GM04503 (cell line): Measurements from ENCODE around the gene FBXL13.
"Not testable (repeated sequence)": the region's sequence is repeated elsewhere in the genome, so short reads cannot be mapped to it uniquely, and the experiment has no call there.

ENCODE experiments used
- DNase-seq: peaks from one replicate; pipeline ENCODE4 v3.0.0-alpha.2; 2012; ENCODE audit warnings: low read depth

FBXL13 gene

GRCh38 chr7:103023578-103023977 is 51.0 kb downstream of the FBXL13 start:
- not testable (repeated sequence) for DNase-seq

DNA sequence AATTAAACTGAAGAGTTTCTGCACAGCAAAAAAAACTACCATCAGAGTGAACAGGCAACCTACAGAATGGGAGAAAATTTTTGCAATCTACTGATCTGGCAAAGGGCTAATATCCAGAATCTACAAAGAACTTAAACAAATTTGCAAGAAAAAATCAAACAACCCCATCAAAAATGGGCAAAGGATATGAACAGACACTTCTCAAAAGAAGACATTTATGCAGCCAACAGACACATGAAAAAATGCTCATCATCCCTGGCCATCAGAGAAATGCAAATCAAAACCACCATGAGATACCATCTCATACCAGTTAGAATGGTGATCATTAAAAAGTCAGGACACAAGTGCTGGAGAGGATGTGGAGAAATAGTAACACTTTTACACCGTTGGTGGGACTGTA is 53.1 kb downstream of the FBXL13 start:
- DNase-seq, result not testable (repeated sequence)

- DNase-seq, result not testable (repeated sequence)
These were observed 53.7 kb downstream of the FBXL13 start for GRCh38 chr7:103020876-103021275.

DNA sequence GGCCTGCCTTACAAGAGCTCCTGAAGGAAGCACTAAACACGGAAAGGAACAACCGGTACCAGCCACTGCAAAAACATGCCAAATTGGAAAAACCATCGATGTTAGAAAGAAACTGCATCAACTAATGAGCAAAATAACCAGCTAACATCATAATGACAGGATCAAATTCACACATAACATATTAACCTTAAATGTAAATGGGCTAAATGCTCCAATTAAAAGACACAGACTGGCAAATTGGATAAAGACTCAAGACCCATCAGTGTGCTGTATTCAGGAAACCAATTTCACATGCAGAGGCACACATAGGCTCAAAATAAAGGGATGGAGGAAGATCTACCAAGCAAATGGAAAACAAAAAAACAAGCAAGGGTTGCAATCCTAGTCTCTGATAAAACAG is 56.3 kb downstream of the FBXL13 start:
- DNase-seq, result not testable (repeated sequence)

- no peak for DNase-seq
These were observed 62.9 kb downstream of the FBXL13 start for GRCh38 chr7:103011650-103012049.

DNA sequence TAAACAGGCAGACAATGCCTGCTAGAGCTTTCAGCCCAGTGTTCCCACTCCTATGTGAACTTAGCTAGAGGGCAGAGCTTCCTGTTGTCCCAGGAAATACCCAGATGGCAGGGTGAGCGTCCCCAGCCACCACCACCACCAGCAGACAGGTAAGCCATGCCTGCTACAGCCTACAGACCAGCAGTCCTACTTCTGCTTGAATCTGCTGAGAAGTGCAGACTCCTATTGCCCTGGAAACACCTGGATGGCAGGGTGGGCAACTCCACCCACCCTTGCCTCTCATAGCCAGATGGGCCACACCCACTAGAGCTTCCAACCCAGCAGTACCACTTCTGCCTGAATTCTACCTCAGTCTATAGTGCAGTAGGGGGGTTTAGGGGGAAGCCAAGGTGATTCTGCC is 64.4 kb downstream of the FBXL13 start:
- DNase-seq, result no peak

DNA sequence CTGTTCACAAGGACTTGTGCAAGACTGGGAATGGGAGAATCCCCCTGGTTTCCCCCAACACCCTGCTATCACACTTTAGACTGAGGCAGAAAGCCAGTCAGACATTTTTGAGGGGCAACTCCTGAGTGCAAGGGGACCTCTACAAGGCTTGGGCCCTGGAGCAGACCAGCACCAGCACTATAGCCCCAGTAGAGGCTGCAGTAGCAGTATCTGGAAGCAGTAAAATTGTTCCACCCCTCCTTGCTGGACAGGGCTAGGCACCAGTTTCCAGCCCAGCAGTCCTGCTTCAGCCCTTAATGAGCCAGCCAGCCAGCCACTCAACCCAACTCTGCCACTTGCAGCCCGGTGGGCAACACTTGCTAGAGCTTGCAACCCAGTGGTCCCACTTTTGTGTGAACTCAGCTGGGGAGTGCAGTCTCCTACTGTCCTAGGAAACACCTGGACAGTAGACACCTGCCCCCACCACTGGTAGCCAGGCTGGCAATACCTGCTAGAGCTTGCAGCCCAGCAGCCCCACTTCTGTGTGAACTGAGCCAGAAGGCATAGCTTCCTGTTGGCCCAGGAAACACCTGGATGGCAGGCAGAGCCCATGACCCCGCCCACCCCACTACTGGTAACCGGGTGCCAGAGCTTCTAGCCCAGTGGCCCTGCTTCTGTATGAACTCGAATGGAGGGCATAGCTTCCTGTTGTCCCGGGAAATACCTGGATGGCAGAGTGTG is 65.0 kb downstream of the FBXL13 start:
- no peak for DNase-seq

DNA sequence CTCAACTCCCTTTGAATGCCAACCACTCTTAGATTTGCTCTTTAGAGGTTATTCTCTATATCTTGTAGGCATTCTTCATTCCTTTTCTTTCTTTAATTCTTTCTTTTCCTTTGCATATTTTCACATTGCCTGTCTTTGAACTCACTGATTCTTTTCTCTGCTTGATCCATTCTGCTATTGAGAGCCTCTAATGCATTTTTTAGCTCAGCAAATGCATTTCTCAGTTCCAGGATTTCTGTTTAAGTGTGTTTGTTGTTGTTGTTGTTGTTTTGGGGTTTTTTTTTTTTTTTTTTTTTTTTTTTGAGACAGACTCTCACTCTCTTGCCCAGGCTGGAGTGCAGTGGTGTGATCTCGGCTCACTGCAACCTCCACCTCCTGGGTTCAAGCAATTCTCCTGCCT is 71.6 kb downstream of the FBXL13 start:
- no peak for DNase-seq

GRCh38 chr7:103001210-103001609 is 73.4 kb downstream of the FBXL13 start:
- no peak for DNase-seq

GRCh38 chr7:102996957-102997356 is 77.6 kb downstream of the FBXL13 start:
- DNase-seq, result no peak

DNA sequence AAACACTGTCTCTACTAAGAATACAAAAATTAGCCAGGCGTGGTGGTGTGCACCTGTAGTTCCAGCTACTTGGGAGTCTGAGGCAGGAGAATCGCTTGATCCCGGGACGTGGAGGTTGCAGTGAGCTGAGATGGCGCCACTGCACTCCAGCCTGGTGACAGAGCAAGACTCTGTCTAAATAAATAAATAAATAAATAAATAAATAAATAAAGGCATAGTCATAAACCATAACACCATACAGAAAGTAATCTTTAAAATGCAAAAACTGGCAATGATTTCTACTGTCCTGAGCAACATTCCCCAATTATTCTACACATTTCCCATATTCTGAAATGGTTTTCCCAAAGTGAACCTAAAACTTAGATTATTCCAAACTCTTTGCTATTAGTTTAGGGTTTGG is 79.0 kb downstream of the FBXL13 start:
- DNase-seq, result not testable (repeated sequence)

DNA sequence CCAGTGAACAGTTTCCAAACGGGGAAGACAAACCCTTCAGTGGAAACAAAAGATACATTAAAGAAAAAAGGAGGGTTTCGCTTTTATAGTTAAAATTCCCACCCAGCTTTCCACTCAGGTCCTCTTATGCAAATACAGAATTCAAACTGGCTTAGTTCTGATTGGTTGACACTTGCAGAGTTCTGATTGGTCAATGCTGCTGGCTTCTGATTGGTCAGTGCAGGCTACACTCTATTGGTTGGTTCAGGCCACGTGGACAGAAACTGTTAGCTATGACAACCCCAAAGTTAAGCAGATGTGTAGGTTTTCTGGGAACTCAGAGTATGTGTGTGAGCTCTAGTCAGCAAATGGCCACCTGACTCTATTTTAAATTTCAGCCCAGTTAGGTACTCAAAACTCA is 80.0 kb downstream of the FBXL13 start:
- DNase-seq, result no peak

- DNase-seq, result no peak
These were observed 80.9 kb downstream of the FBXL13 start for GRCh38 chr7:102993718-102994029.

DNA sequence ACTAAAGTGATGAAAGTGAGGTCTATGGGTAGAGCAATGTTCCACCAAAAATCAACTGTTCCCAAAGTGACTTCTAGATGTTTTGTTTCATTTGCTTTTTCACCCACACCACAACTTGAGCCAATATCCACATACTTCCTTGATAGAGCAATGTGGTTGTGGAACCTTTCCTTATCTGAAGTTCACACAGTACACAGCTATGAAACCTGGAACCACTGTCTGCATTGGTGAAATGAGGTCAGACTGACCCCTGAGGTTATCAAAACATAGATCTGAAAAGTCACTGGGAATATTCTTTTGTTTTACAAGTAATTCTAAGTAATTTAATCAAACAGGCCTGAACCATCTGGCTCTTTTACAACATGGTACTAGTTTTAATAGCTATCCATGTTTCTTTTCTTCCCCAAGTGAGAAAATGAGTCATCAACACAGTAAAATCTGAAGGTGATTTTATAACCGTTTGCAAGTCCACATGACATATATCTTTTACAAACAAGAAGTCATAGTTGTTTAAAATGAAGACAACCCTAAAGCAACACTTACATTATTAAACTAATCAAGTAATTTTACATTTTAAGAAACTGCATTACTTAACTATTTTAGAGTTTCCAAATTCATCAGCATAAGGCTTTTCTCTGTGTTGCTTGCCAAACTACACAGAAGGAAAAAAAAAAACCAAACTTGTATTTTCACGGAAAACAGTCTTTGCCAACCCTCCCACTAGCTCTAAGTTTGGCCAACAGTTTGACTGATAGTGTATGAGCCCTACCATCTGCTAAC is 81.5 kb downstream of the FBXL13 start:
- DNase-seq, result peak; percentile 39

- DNase-seq, result no peak
These were observed 82.1 kb downstream of the FBXL13 start for GRCh38 chr7:102992509-102992937.

DNA sequence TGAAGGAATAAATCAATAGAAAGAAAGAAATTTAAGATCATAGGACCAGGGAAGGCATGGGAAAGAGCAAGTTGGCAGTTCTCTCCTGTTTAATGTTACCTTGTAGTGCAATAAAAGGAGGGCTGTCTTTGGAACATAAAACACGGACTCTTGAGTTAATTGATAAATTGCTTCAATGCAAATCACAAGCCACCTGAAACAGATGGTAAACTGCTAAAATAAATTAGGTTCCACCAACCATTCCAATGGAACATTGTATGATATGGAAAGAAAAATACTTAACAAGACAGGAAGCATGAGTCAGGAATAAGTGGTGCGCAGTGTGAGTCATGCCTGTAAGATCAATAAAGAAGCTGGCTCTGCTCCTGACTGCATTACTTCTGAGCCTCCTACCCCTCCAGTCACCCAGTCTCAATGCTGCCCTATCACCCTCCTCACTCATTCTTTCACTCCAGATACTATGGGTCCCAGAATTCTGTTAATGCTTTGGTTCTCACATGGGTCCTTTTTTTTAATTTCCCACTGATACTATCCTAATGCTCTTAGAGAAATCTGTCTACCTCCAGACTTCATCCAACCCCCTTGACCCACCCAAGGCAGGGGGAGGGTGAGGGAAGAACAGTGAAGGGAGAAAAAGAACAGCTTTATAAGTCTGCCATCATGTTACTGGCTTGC is 82.9 kb downstream of the FBXL13 start:
- DNase-seq, result peak; percentile 60

DNA sequence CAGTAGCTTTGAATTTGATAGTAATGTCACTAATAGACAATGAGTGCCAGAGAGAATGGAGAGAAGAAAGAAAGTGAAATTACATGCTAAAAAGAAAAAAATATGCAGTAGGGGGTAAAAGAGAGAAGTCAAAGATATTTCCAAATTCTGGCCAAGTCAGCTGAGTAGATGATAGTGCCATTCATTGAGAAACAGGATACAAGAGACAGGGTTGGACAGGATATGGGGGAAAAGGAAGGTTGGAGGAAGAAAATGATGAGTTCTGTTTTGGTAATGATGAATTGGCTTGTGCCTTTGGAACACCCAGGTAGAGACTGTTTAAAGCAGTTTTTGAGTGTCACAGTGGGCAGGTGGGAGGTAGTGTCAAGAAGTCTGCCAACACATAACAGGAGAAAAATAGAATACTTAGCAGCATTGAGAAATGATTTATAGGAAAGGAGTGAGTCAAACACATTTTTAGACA is 83.5 kb downstream of the FBXL13 start:
- DNase-seq, result no peak

GRCh38 chr7:102990642-102991041 is 84.0 kb downstream of the FBXL13 start:
- no peak for DNase-seq

GRCh38 chr7:102988631-102989560 is 85.7 kb downstream of the FBXL13 start:
- no peak for DNase-seq

DNA sequence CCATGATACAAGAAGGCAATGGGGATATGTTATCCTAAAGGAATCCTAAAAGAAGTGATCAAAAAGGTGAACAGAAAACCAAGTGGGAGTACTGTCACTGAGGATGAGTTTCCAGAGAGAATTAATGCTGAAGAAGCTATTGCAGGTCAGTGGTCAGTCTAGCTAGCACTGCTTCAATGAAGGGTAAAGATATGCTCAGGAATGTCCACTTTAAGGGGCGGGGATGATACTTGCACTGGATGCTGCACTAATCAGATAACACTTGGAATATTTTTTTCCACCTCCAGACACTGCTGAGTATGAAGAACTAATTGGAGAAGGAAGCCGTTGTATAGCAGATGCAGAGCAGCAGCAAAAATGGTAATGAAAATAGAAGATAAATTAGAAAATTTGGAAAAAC is 86.5 kb downstream of the FBXL13 start:
- no peak for DNase-seq

GRCh38 chr7:102985176-102985783 is 89.3 kb downstream of the FBXL13 start:
- DNase-seq, result no peak
